G401 (cell line): ENCODE results near the gene C10orf62. TPM values are rescaled to one million over a fixed set of nuclear protein-coding genes. Genes with fewer than 3 reads are reported as not detected.
A peak's percentile ranks its signal among the peaks of the same experiment; 100 is the strongest.
"Not testable (repeated sequence)": the region's sequence is repeated elsewhere in the genome, so short reads cannot be mapped to it uniquely, and the experiment has no call there.

ENCODE experiments used
- DNase-seq: peaks from one replicate; pipeline ENCODE4 v3.0.0-alpha.2; 2015; ENCODE audit warnings: low spot score
- in situ Hi-C: cut with HindIII; loops from 2 replicates; pipeline ENCODE4 v1.10.0; 2016; ENCODE audit warnings: low sequenced_read_pairs, mixed read lengths
- total RNA-seq: library from RNA; depleted of rRNA; stranded (reverse); fragments of >200 nt; shearing (Covaris generic); gene quantifications from 2 replicates; pipeline ENCODE4 v1.2.3, GENCODE V29; 2014; rRNA removed

The C10orf62 gene
- total RNA-seq, 1 experiment from 2014 or later, result 0.24 TPM

GRCh38 chr10:97608991-97609561, 19.6 kb downstream of the C10orf62 start:
- in situ Hi-C loops, result no loop called here
- peak; percentile 94 for DNase-seq

GRCh38 chr10:97611473-97611872, 22.0 kb downstream of the C10orf62 start:
- no peak for DNase-seq
- in situ Hi-C loops, result no loop called here

- in situ Hi-C loops, result no loop called here
These were observed 22.9 kb downstream of the C10orf62 start for GRCh38 chr10:97612386-97612785.

GRCh38 chr10:97618285-97618684, 28.8 kb downstream of the C10orf62 start:
- in situ Hi-C loops, result no loop called here
- no peak for DNase-seq

More at GRCh38 chr10:97612386-97612785, 22.9 kb downstream of the C10orf62 start:
- peak; percentile 90 for DNase-seq

- DNase-seq, result no peak
- in situ Hi-C loops, result no loop called here
These were observed 29.2 kb downstream of the C10orf62 start for GRCh38 chr10:97618733-97619132.

- in situ Hi-C loops, result no loop called here
- DNase-seq, result no peak
These were observed 33.8 kb downstream of the C10orf62 start for GRCh38 chr10:97623277-97623676.

- DNase-seq, result no peak
- in situ Hi-C loops, result no loop called here
These were observed 38.2 kb downstream of the C10orf62 start for GRCh38 chr10:97627731-97628130.

- in situ Hi-C loops, result no loop called here
- DNase-seq, result no peak
These were observed 38.7 kb downstream of the C10orf62 start for GRCh38 chr10:97628228-97628627.

GRCh38 chr10:97629289-97629688, 39.8 kb downstream of the C10orf62 start:
- in situ Hi-C loops, result no loop called here
- no peak for DNase-seq

GRCh38 chr10:97631098-97631497, 41.6 kb downstream of the C10orf62 start:
- DNase-seq, result no peak
- in situ Hi-C loops, result no loop called here

- in situ Hi-C loops, result no loop called here
- DNase-seq, result peak; percentile 94
These were observed 43.7 kb downstream of the C10orf62 start, which contains the start of gene MORN4 for GRCh38 chr10:97632949-97633884. MORN4 (minus strand) TSS chr10:97633500; CDS start chr10:97619653, 13,847 bp downstream.

GRCh38 chr10:97633921-97634320, 44.4 kb downstream of the C10orf62 start:
- no peak for DNase-seq
- in situ Hi-C loops, result no loop called here

- no peak for DNase-seq
- in situ Hi-C loops, result no loop called here
These were observed 46.1 kb downstream of the C10orf62 start for GRCh38 chr10:97635577-97635976.

GRCh38 chr10:97639090-97639489, 49.6 kb downstream of the C10orf62 start:
- in situ Hi-C loops, DNase-seq: not testable (repeated sequence)

- DNase-seq, result peak; percentile 99
- in situ Hi-C loops, result no loop called here
These were observed 50.8 kb downstream of the C10orf62 start, which contains the start of gene PI4K2A for GRCh38 chr10:97640174-97640867. PI4K2A (plus strand) TSS chr10:97640671; CDS start chr10:97640743, 72 bp downstream.

Other genes with a start within 250 kb of the C10orf62 start
- 35.1 and 41.4 TPM in 2 replicates for gene RRP12, start 188.4 kb upstream of the C10orf62 start, total RNA-seq
- gene PGAM1, start 163.5 kb upstream of the C10orf62 start, total RNA-seq, result 724 and 846 TPM in 2 replicates
- 56.7 and 61.7 TPM in 2 replicates for gene EXOSC1, start 143.7 kb upstream of the C10orf62 start, total RNA-seq
- gene ZDHHC16, start 143.5 kb upstream of the C10orf62 start, total RNA-seq, result 70.4 and 82.5 TPM in 2 replicates
- gene MMS19, start 91.3 kb upstream of the C10orf62 start, total RNA-seq, result 67.8 and 89.3 TPM in 2 replicates
- 32.5 and 39.5 TPM in 2 replicates for gene UBTD1, start 90.8 kb upstream of the C10orf62 start, total RNA-seq
- gene ANKRD2, start 16.9 kb upstream of the C10orf62 start, total RNA-seq, result 0.41 and 3.4 TPM in 2 replicates
- gene HOGA1, start 5.3 kb upstream of the C10orf62 start, total RNA-seq, result 8.0 and 8.1 TPM in 2 replicates
- gene MORN4, start 43.8 kb downstream of the C10orf62 start, total RNA-seq, result 15.6 and 18.8 TPM in 2 replicates
- gene PI4K2A, start 51.0 kb downstream of the C10orf62 start, total RNA-seq, result 40.2 and 42.2 TPM in 2 replicates
- 19.1 and 24.4 TPM in 2 replicates for gene AVPI1, start 97.5 kb downstream of the C10orf62 start, total RNA-seq
- gene MARVELD1, start 124.0 kb downstream of the C10orf62 start, total RNA-seq, result 35.0 and 61.1 TPM in 2 replicates
- gene ZFYVE27, start 147.4 kb downstream of the C10orf62 start, total RNA-seq, result 21.8 and 24.8 TPM in 2 replicates
- not detected in 2 replicates for gene SFRP5, start 182.3 kb downstream of the C10orf62 start, total RNA-seq